NCI-H146 (cell line): ENCODE measurements around the gene RUNDC1.
A peak's percentile ranks its signal among the peaks of the same experiment; 100 is the strongest.
"Not testable (repeated sequence)": the region's sequence is repeated elsewhere in the genome, so short reads cannot be mapped to it uniquely, and the experiment has no call there.

Experiments
- DNase-seq: peaks from one replicate; lab custom pipeline; 2025; lab: John Stamatoyannopoulos, UW

Gene RUNDC1

DNA sequence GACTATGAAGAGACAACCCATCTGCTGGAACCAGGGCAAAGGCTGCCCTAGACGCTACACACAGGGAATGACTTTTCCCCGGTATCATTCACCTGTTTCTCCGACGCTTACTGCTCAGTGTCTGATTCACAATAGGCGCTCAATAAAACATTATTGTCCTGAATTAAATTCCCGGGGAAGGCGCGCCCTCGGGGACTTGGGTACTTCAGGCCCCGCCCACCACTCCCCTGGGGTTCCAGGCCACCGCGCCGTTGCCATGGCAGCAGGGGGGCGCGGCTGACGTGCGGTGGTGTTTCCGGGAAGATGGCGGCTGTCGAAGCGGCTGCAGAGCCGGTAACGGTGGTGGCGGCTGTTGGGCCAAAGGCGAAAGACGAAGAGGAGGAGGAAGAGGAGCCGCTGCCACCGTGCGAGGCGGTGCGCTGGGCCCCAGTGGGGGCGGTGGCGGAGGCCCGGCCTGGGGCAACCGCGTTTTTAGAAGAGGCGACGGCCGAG is at the start of gene RUNDC1:
Gene RUNDC1 (plus strand): TSS at position 292 of the 492 bp plus-strand sequence. CDS start 12 bp downstream, at position 304.
- DNase-seq: peak; percentile 93

DNA sequence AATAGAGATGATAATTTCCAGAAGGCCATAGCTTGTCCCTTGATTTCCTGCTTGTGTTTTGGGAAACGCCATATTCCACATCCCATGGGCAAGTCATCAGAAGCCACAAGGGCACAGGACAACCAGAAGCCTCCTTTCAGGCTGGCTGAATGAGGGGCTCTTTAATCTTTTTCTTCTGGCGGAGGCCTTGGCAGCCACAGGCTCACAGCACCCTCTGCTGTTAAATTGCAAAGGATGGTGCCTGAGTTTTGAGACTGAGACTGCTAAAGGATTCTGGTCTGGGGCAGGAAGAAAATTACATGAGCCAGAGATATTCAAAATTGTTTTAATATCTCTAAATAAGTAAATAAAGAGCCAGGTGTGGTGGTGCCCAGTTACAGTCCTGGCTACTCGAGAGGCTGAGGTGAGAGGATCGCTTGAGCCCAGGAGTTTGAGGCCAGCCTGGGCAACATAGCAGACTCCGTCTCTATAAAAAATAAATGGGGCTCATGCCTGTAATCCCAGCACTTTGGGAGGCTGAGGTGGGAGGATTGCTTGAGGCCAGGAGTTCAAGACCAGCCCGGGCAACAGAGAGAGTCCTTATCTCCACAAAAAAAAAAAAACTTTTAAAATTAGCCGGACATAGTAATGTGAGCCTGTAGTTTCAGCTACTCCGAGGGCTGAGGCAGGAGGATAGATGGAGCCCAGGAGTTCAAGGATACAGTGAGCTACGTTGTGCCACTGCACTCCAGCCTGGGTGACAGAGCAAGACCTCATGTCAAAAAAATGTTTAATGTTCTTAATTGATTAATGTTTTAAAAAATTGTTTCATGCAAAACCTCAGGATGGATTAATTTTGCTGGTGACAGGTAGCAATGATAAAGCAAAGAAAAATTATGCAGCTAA is 42.4 kb upstream of the RUNDC1 start:
- peak; percentile 64 for DNase-seq

GRCh38 chr17:42944211-42944610 is 36.2 kb upstream of the RUNDC1 start:
- DNase-seq: no peak

DNA sequence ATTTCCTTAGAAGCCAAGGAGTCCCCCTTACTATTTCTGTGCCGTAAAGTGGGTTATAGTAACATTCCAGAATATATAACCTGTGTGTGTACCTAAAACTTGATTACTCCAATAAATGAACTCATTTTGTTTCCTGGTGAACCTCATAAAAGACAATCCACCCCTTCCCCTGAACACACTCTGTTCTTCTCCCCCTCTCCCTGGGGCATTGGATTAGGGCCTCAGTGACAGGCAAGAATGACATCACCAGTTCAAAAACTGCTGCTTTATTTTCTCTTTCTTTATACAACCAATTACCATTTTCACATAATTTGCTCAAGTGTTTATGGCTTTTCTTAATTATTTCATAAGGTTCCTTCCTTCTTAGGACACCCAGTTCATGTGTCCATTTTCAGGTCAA is 33.6 kb upstream of the RUNDC1 start:
- DNase-seq: no peak

- no peak for DNase-seq
Measured at GRCh38 chr17:42950044-42950783, 30.2 kb upstream of the RUNDC1 start.

DNA sequence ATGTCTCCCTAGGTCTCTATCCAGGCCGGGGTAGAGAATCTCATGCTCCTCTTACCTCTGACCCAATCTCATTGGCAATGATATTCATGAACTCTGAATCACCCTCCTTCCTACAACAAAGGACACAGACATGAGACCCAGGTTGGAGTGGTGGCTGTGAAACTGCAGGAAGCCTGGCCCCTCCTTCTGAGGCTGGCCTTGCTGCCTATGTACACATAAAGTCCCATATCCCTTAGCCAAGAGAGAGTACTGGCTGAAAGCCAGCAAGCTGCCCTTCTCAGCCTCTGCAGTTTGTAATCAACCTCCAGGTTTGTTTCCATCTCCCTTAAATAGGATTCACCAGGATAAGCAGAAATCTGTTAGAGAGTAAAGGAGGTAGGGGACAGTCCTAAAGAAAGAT is 26.7 kb upstream of the RUNDC1 start:
- no peak for DNase-seq

DNA sequence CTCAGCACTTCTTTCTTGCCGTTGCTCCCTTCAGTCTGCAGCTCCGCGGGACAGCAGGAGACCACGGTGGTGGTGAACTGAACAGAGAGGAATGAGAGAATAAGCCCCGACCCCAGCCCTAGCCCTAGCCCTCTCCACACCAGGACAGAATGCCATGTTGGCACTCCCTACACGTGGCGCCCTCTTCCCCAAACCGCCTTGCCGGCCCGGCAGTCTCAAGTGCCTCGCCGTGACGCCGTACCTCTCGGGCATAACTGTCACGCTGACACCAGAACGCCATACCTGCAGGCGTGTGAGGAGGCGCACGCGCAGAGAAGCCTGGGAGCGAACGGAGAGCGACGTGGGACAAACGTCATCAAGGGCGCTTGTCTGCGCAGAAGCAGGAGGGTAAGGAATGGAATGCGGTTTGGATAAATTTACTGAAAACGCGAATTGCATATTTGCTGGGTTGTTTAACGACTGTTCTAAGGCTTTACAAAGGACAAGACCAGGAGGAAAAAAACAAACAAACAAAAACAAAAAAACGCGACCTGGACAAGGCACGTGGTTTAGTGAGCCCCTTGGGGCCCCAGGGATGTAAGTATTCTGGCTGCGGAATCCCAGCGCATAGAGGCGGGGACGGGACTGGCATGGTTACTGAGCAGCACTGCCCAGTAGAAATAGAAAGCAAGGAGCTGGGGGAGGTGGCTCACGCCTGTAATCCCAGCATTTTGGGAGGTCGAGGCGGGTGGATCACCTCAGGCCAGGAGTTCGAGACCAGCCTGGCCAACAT is 16.0 kb upstream of the RUNDC1 start, which contains the start of gene AARSD1:
Gene AARSD1 (minus strand): TSS at position 294 of the 772 bp plus-strand sequence. CDS start 14 bp downstream, at position 280.
- DNase-seq: peak; percentile 91

- no peak for DNase-seq
Measured at GRCh38 chr17:42967925-42968324, 12.4 kb upstream of the RUNDC1 start.

DNA sequence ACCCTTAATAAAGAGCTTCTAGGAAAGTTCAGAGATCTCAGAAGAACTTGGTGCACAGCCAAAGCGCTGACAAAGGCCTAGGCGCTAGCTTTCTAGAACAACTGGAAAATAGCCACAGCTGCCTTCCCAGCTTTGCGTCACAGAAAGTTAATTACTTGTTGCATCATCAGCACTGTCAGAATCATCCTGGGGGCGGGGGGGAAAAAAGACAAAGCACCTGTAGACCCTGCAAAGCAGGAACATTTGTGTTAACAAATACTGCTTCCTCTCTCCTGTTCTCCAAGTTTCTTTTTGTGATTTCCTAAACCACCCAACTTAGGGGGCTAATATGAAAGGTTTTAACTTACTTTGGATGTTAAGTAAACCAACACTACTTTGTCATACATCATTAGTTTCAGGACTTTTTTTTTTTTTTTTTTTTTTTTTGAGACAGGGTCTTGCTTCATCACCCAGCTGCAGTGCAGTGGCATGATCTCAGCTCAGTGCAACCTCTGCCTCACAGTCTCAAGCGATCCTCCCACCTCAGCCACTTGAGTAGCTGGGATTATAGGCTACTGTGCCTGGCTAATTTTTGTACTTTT is 11.3 kb upstream of the RUNDC1 start:
- no peak for DNase-seq

- DNase-seq: no peak
Measured at GRCh38 chr17:42971589-42971988, 8.8 kb upstream of the RUNDC1 start.

GRCh38 chr17:42973323-42973722 is 7.0 kb upstream of the RUNDC1 start:
- not testable (repeated sequence) for DNase-seq

DNA sequence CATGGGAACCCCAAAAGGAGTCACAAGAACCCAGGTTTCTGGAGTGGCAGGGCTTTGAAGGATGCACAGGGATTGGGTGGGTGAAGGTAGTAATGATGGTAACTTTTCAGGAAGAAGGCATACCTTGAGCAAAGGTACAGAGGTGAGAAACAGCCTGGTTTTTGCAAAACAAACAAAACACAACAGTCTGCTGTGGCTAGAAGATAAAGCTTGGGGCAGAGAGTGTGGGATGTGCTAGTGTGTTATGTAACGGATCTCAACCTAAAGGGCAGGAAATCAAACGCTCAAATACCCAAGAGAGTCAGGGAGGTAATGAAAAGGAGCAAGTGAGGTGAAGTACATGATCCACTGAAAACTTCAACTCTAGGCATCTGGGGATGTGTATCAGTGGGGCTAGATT is 5.1 kb upstream of the RUNDC1 start:
- DNase-seq: no peak

DNA sequence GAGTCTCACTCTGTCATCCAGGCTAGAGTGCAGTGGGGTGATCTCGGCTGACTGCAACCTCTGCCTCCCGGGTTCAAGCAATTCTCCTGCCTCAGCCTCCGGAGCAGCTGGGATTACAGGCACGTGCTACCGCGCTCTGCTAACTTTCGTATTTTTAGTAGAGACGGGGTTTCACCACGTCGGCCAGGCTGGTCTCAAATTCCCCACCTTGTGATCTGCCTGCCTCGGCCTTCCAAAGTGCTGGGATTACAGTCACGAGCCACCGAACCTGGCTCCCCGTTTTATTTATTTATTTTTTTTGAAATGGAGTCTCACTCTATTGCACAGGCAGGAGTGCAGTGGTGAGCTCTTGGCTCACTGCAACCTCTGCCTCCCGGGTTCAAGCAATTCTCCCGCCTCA is 4.7 kb upstream of the RUNDC1 start:
- DNase-seq: not testable (repeated sequence)

DNA sequence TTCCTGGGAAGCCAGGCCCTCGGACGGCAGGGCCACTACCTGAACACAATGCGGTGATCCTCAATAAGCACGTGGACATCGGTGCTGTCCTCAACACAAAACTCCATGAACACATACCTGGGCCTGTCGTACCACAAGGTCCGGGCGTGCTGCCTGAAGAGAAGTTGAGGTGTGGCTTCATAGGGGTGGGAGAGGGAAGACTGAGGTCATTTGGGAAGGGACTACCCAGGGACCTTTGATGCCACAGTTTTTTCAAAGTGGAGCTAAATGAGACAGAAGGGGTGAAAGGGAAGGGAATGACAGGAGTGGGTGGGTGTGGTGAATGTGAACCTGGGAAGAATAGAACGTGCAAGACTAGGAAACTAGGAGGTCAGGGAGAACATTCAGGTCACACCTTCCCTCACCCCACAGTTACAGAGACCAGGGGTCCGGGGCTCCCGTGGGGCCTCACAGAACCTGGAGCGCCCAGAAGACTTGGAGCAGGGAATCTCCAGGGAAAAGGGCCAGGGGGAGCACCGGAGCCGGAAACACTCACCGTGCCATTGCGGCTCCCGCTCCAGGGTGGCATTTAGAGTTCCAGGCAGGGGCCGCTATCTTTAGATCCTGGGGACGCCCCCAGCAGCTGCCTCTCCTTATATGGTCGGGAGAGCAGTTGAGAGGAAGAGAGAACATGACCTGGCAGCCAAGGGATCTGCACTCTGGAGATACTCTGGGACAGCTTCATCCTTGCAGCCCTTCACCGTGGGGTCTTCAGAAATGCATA is 673 bp upstream of the RUNDC1 start, which contains the start of gene PTGES3L:
Gene PTGES3L (minus strand): TSS at position 570 of the 763 bp plus-strand sequence. CDS start 27 bp downstream, at position 543.
- DNase-seq: peak; percentile 83

- DNase-seq: peak; percentile 62
Measured at GRCh38 chr17:42980766-42981397, 517 bp downstream of the RUNDC1 start.

DNA sequence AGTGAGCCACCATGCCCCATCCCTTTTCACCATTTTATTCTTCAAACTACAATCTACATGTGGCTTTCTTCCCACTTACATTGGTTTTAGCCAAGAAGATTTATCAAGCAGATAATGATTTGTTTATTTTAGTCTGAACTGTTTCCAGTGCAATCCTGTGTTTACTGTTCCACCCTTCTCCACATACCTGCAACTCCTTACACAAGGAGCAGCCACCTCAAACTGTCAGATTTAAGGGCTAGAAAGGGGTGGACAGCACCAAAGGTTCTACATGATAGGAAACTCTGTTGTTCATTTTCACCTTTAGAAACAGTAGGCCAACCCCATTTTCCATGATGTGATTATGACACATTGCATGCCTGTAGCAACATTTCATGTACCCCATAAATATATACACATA is 1.9 kb downstream of the RUNDC1 start:
- no peak for DNase-seq

GRCh38 chr17:42985225-42985624 is 4.9 kb downstream of the RUNDC1 start:
- DNase-seq: no peak

DNA sequence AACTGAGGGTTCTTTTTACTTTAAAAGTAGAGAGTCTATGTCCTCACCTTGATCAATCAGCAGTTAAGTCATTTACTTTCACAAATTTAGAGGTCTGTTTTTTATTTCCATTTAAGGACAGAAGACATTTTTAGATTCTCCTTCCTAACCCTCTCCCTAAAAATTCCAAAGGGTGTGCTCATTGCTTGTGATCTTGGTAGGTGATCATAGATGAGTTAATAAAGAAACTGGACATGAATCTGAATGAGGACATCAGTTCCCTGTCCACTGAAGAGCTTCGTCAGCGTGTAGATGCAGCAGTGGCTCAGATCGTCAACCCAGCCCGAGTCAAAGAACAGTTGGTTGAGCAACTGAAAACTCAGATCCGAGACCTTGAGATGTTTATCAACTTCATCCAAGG is 8.8 kb downstream of the RUNDC1 start:
- no peak for DNase-seq

DNA sequence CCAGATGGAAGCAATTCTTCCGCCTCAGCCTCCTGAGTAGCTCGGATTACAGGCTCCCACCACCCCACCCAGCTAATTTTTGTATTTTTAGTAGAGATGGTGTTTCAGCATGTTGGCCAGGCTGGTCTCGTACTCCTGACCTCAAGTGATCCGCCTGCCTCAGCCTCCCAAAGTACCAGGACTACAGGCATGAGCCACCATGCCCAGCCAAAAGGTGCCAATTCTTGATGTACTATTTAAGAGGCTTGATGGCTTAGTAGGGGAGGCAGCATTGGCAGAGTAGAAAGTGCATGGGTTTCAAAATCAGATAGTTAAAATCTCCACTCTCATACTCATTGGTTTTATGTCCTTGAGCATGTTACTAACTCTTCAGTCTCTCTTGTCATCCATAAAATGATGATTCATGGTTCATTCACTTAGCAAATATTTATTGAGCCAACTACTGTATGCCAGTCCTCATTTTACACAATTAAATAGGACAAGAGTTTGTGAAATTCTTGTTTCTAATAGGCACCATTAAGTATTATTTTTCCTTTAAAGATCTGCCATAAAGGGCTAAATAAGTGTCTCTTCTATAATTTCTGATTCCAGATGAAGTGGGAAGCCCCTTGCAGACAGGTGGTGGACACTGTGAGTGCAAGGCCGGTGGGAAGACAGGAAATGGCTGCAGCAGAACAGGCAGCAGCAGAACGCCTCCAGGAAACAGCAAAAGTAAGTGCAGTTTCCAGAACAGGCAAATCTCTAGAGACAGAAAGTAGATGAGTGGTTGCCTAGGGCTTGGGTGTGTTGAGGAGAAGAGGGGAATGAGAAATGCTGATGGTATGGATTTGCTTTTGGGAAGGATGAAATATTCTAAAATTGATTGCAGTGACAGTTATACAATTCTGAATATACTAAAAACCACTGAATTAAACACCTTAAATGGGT is 9.6 kb downstream of the RUNDC1 start:
- no peak for DNase-seq
